Measurements from ENCODE around the gene CD38.
"Not testable (repeated sequence)": the region's sequence is repeated elsewhere in the genome, so short reads cannot be mapped to it uniquely, and the experiment has no call there.

Gene CD38

GRCh38 chr4:15833801-15834200 is 55.7 kb downstream of the CD38 start:
- no peaks in the 10 kb centered on the region for H4K20me1 ChIP-seq (ENCODE audit: control insufficient read depth, insufficient read depth, low read depth, low read length)
- no peak for TF ChIP-seq CTCF (IDR thresholded peaks at IDR 0.05; ENCODE audit: low read depth, low read length, poor library complexity, severe bottlenecking)
- TF ChIP-seq EZH2phosphoT487 (IDR thresholded peaks at IDR 0.05; ENCODE audit: borderline replicate concordance, low read length): no peak
- peaks cover 99% of the 10 kb centered on the region for H3K36me3 ChIP-seq (ENCODE audit: control insufficient read depth, low read length)
- H3K27me3 ChIP-seq (ENCODE audit: control insufficient read depth, low read length): no peaks in the 10 kb centered on the region
- peaks cover 3% of the 10 kb centered on the region for H3K79me2 ChIP-seq (ENCODE audit: control insufficient read depth, low read length)
- no peaks in the 10 kb centered on the region for H3F3A ChIP-seq (ENCODE audit: control insufficient read depth, insufficient read depth)
- no peaks in the 10 kb centered on the region for H3K9me2 ChIP-seq (replicated peaks; ENCODE audit: control insufficient read depth, low read length)
- H3K4me1 ChIP-seq (ENCODE audit: control insufficient read depth, low read length): no peaks in the 10 kb centered on the region
- no peak overlapping the region for H3K4me2 ChIP-seq (ENCODE audit: low read length)
- H3K9me3 ChIP-seq (ENCODE audit: control insufficient read depth, insufficient read depth, low read length): peaks cover 3% of the 10 kb centered on the region; the same call in 1 of the 2 replicates
- H3K4me3 ChIP-seq (ENCODE audit: low read length): no peak overlapping the region
- no peak overlapping the region for H3K27ac ChIP-seq (ENCODE audit: low read depth, low read length)

DNA sequence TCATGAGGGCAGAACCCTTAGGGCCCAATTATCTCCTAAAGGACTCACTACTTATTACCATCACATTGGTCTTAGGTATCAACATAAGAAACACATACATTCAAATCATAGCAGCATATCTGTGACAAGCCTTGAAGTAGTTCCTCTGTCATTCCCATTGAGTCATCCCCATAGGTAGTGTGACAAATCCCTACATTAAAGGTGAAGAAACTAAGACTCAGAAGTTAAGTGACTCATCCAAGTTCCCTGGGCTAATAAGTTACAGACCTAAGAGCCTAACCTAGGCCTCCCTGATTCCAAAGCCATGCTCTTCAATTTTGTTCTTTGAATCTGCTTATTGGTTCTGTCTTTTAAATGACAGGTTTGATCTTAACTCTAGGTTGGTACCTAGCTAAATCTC is 58.2 kb downstream of the CD38 start:
- Histone ChIP-seq H3K4me2 (ENCODE audit: low read length) (no peak overlapping the region), H3K4me1 (ENCODE audit: control insufficient read depth, low read length) (no peaks in the 10 kb centered on the region), H4K20me1 (ENCODE audit: control insufficient read depth, insufficient read depth, low read depth, low read length) (no peaks in the 10 kb centered on the region), H3K9me3 (ENCODE audit: control insufficient read depth, insufficient read depth, low read length) (peaks cover 11% of the 10 kb centered on the region; the same call in 1 of the 2 replicates), H3K4me3 (ENCODE audit: low read length) (no peak overlapping the region), H3F3A (ENCODE audit: control insufficient read depth, insufficient read depth) (no peaks in the 10 kb centered on the region), H3K9me2 (replicated peaks; ENCODE audit: control insufficient read depth, low read length) (no peaks in the 10 kb centered on the region), H3K79me2 (ENCODE audit: control insufficient read depth, low read length) (no peaks in the 10 kb centered on the region; the same call in 1 of the 2 replicates), H3K36me3 (ENCODE audit: control insufficient read depth, low read length) (peaks cover 98% of the 10 kb centered on the region), H3K27ac (ENCODE audit: low read depth, low read length) (no peak overlapping the region), H3K27me3 (ENCODE audit: control insufficient read depth, low read length) (no peaks in the 10 kb centered on the region)
- TF ChIP-seq CTCF (IDR thresholded peaks at IDR 0.05; ENCODE audit: low read depth, low read length, poor library complexity, severe bottlenecking) (no peak), EZH2phosphoT487 (IDR thresholded peaks at IDR 0.05; ENCODE audit: borderline replicate concordance, low read length) (no peak)

- no peaks in the 10 kb centered on the region for H3K4me1 ChIP-seq (ENCODE audit: control insufficient read depth, low read length)
- H3K79me2 ChIP-seq (ENCODE audit: control insufficient read depth, low read length): no peaks in the 10 kb centered on the region
- no peak overlapping the region for H3K27ac ChIP-seq (ENCODE audit: low read depth, low read length)
- peaks cover 11% of the 10 kb centered on the region; the same call in 1 of the 2 replicates for H3K9me3 ChIP-seq (ENCODE audit: control insufficient read depth, insufficient read depth, low read length)
- TF ChIP-seq CTCF (IDR thresholded peaks at IDR 0.05; ENCODE audit: low read depth, low read length, poor library complexity, severe bottlenecking) (no peak), EZH2phosphoT487 (IDR thresholded peaks at IDR 0.05; ENCODE audit: borderline replicate concordance, low read length) (no peak)
- no peaks in the 10 kb centered on the region for H4K20me1 ChIP-seq (ENCODE audit: control insufficient read depth, insufficient read depth, low read depth, low read length)
- no peaks in the 10 kb centered on the region for H3K27me3 ChIP-seq (ENCODE audit: control insufficient read depth, low read length)
- peaks cover 88% of the 10 kb centered on the region for H3K36me3 ChIP-seq (ENCODE audit: control insufficient read depth, low read length)
- no peak overlapping the region for H3K4me2 ChIP-seq (ENCODE audit: low read length)
- no peaks in the 10 kb centered on the region for H3K9me2 ChIP-seq (replicated peaks; ENCODE audit: control insufficient read depth, low read length)
- H3K4me3 ChIP-seq (ENCODE audit: low read length): no peak overlapping the region
- no peaks in the 10 kb centered on the region for H3F3A ChIP-seq (ENCODE audit: control insufficient read depth, insufficient read depth)
Observed at GRCh38 chr4:15837591-15837990, 59.5 kb downstream of the CD38 start.

DNA sequence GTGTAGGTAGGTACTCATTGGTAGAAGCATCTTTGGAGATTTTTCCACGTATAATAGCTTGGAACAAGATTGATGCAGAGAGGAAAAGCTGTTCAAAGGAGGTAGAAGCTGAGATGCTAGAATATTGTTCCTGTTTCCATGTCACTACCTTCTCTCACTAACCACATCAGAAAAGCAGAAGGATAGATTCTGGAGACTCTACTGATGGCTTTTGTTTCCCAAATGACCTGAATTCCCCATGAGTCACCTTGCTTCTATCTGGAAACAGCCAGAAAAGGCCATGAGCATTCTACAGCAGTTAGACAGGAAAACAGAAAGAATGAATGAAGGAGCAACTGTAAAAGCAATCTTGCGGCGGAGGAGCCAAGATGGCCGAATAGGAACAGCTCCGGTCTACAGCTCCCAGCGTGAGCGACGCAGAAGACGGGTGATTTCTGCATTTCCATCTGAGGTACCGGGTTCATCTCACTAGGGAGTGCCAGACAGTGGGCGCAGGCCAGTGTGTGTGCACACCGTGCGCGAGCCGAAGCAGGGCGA is 63.1 kb downstream of the CD38 start:
- H4K20me1 ChIP-seq (ENCODE audit: control insufficient read depth, insufficient read depth, low read depth, low read length); H3K9me2 ChIP-seq (replicated peaks; ENCODE audit: control insufficient read depth, low read length): not testable (repeated sequence)

More for the DNA sequence above, 63.1 kb downstream of the CD38 start:
- H3K36me3 ChIP-seq (ENCODE audit: control insufficient read depth, low read length): peaks cover 52% of the 10 kb centered on the region
- not testable (repeated sequence) for H3K79me2 ChIP-seq (ENCODE audit: control insufficient read depth, low read length); H3K4me3 ChIP-seq (ENCODE audit: low read length); H3F3A ChIP-seq (ENCODE audit: control insufficient read depth, insufficient read depth); H3K27ac ChIP-seq (ENCODE audit: low read depth, low read length); H3K4me1 ChIP-seq (ENCODE audit: control insufficient read depth, low read length); H3K27me3 ChIP-seq (ENCODE audit: control insufficient read depth, low read length); H3K4me2 ChIP-seq (ENCODE audit: low read length)
- peaks cover 11% of the 10 kb centered on the region; the same call in 1 of the 2 replicates for H3K9me3 ChIP-seq (ENCODE audit: control insufficient read depth, insufficient read depth, low read length)

Data from DOHH2 (cell line).